ENCODE results near the gene KDM4C.

- TF ChIP-seq CEBPB (IDR thresholded peaks at IDR 0.05) (no peak), REST (IDR thresholded peaks at IDR 0.05; ENCODE audit: low read depth) (no peak), RAD21 (IDR thresholded peaks at IDR 0.05; ENCODE audit: low read depth) (no peak), YY1 (IDR thresholded peaks at IDR 0.05; ENCODE audit: low read depth) (no peak), FOXM1 (IDR thresholded peaks at IDR 0.05; ENCODE audit: borderline replicate concordance, low read depth) (no peak), EP300 (IDR thresholded peaks at IDR 0.05; ENCODE audit: borderline replicate concordance) (no peak), TAF1 (IDR thresholded peaks at IDR 0.05; ENCODE audit: low read depth) (no peak), MAX (IDR thresholded peaks at IDR 0.05) (no peak), TEAD4 (IDR thresholded peaks at IDR 0.05) (no peak), ZBTB7A (IDR thresholded peaks at IDR 0.05; ENCODE audit: low read depth) (no peak), CREB1 (IDR thresholded peaks at IDR 0.05; ENCODE audit: low read depth) (no peak), USF1 (IDR thresholded peaks at IDR 0.05) (no peak), TCF12 (IDR thresholded peaks at IDR 0.05; ENCODE audit: low read depth) (no peak)
Measured at GRCh38 chr9:7053903-7054302, 296.1 kb downstream of the KDM4C start.
